Nephron (organoid): Measurements from ENCODE around the gene PPP1R3F.

ENCODE experiments used
- H3K27ac Mint-ChIP-seq, 3 experiments: 2 replicates each; pipeline ENCODE4 v1.8.0; 2020; ENCODE audit warnings: mixed read lengths in 3 of 3, mild to moderate bottlenecking in 2 of 3, moderate library complexity in 1 of 3
- H3K27me3 Mint-ChIP-seq: 2 replicates; pipeline ENCODE4 v1.8.0; 2021; ENCODE audit warnings: low read depth, mild to moderate bottlenecking, moderate library complexity, mixed read lengths
- H3K36me3 Mint-ChIP-seq: 2 replicates; pipeline ENCODE4 v1.8.0; 2020; ENCODE audit warnings: low read depth, mixed read lengths
- H3K4me1 Mint-ChIP-seq: 2 replicates; pipeline ENCODE4 v1.8.0; 2020; ENCODE audit warnings: mixed read lengths
- H3K4me3 Mint-ChIP-seq, 3 experiments: 2 replicates each; pipeline ENCODE4 v1.8.0; 2020; ENCODE audit warnings: mild to moderate bottlenecking in 3 of 3, mixed read lengths in 3 of 3, moderate library complexity in 2 of 3
- H3K9me3 Mint-ChIP-seq: 2 replicates; pipeline ENCODE4 v1.8.0; 2020; ENCODE audit warnings: mixed read lengths
- CTCF ChIP-seq, 3 experiments: fragments of 200-600 bp; sonication (generic); IDR thresholded peaks; one replicate each; pipeline ENCODE4 v1.5.0; 2021; ENCODE audit warnings: antibody characterized with exemption in 3 of 3; ENCODE audit not compliant: unreplicated experiment in 3 of 3

The PPP1R3F gene

GRCh38 chrX:49278081-49278480 lies 8.5 kb downstream of the PPP1R3F start:
- peaks cover 11% of the 10 kb centered on the region for H3K9me3 Mint-ChIP-seq
- H3K27ac Mint-ChIP-seq, result no peak overlapping the region

GRCh38 chrX:49282647-49283011 lies 13.0 kb downstream of the PPP1R3F start:
- H3K27ac Mint-ChIP-seq, result peak overlapping the region in 2 of 3 experiments; percentile 61 to 78
- no peak overlapping the region for H3K4me3 Mint-ChIP-seq
- peaks cover 16% of the 10 kb centered on the region for H3K4me1 Mint-ChIP-seq
- H3K9me3 Mint-ChIP-seq, result peaks cover 12% of the 10 kb centered on the region
- peak in 1 of 3 experiments; percentile 27 for TF ChIP-seq CTCF (IDR thresholded peaks at IDR 0.05; ENCODE audit: unreplicated experiment in 3 of 3)
- peaks cover 4% of the 10 kb centered on the region for H3K36me3 Mint-ChIP-seq
- no peaks in the 10 kb centered on the region for H3K27me3 Mint-ChIP-seq

More at GRCh38 chrX:49278081-49278480, 8.5 kb downstream of the PPP1R3F start:
- no peak overlapping the region for H3K4me3 Mint-ChIP-seq
- peaks cover 5% of the 10 kb centered on the region for H3K36me3 Mint-ChIP-seq
- no peak for TF ChIP-seq CTCF (IDR thresholded peaks at IDR 0.05; ENCODE audit: unreplicated experiment in 3 of 3)
- peaks cover 30% of the 10 kb centered on the region for H3K4me1 Mint-ChIP-seq
- H3K27me3 Mint-ChIP-seq, result no peaks in the 10 kb centered on the region

GRCh38 chrX:49284212-49284611 lies 14.6 kb downstream of the PPP1R3F start:
- Mint-ChIP-seq H3K4me1 (peaks cover 10% of the 10 kb centered on the region), H3K9me3 (peaks cover 9% of the 10 kb centered on the region), H3K4me3 (no peak overlapping the region), H3K36me3 (peaks cover 4% of the 10 kb centered on the region), H3K27me3 (no peaks in the 10 kb centered on the region), H3K27ac (no peak overlapping the region)
- no peak for TF ChIP-seq CTCF (IDR thresholded peaks at IDR 0.05; ENCODE audit: unreplicated experiment in 3 of 3)

- no peak for TF ChIP-seq CTCF (IDR thresholded peaks at IDR 0.05; ENCODE audit: unreplicated experiment in 3 of 3)
- Mint-ChIP-seq H3K4me3 (no peak overlapping the region), H3K27me3 (no peaks in the 10 kb centered on the region), H3K27ac (no peak overlapping the region), H3K36me3 (peaks cover 4% of the 10 kb centered on the region), H3K4me1 (peaks cover 10% of the 10 kb centered on the region), H3K9me3 (peaks cover 9% of the 10 kb centered on the region)
These were observed 16.5 kb downstream of the PPP1R3F start for GRCh38 chrX:49286136-49286535.

- Mint-ChIP-seq H3K4me3 (no peak overlapping the region), H3K36me3 (peaks cover 4% of the 10 kb centered on the region), H3K4me1 (peaks cover 10% of the 10 kb centered on the region), H3K27ac (no peak overlapping the region), H3K9me3 (peaks cover 8% of the 10 kb centered on the region), H3K27me3 (no peaks in the 10 kb centered on the region)
- no peak for TF ChIP-seq CTCF (IDR thresholded peaks at IDR 0.05; ENCODE audit: unreplicated experiment in 3 of 3)
These were observed 17.0 kb downstream of the PPP1R3F start for GRCh38 chrX:49286581-49286980.

GRCh38 chrX:49287665-49288064 lies 18.1 kb downstream of the PPP1R3F start:
- Mint-ChIP-seq H3K4me3 (no peak overlapping the region), H3K9me3 (peaks cover 5% of the 10 kb centered on the region), H3K4me1 (peaks cover 3% of the 10 kb centered on the region), H3K27me3 (no peaks in the 10 kb centered on the region), H3K36me3 (peaks cover 3% of the 10 kb centered on the region), H3K27ac (no peak overlapping the region)
- TF ChIP-seq CTCF (IDR thresholded peaks at IDR 0.05; ENCODE audit: unreplicated experiment in 3 of 3), result no peak
